GM21528 (cell line): ENCODE data around the gene COL24A1.
"Not testable (repeated sequence)": the region's sequence is repeated elsewhere in the genome, so short reads cannot be mapped to it uniquely, and the experiment has no call there.

Source experiments
- ATAC-seq: cut with Tn5 transposase; IDR thresholded peaks from one replicate; pipeline ENCODE4 v1.9.1; 2021; ENCODE audit warnings: mild to moderate bottlenecking, moderate library complexity; ENCODE audit not compliant: unreplicated experiment, low FRiP score

The COL24A1 gene

DNA sequence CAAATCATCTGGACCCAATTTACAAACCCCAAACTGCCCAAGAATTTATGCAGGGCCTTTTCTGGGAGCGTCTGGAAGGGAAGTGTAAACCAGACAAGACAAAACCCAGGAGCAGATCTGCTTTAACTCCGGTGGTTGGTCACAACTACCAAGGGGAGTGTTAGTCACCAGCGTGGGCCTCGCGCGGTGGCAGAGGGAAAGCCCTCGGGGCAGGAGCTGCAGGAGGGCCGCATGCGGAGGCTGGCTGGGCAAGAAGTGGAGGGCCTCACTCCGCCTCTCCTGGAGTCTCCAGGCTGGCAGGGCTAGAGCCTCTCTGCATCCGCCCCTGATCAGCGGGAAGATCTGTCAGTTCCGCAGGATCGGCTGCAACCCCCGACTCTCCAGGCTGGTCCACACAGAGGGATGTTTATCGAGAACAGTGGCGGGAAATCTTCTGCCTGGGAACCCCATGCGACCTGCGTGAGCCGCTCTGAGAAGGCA lies 2.0 kb downstream of the COL24A1 start:
- no peak for ATAC-seq

DNA sequence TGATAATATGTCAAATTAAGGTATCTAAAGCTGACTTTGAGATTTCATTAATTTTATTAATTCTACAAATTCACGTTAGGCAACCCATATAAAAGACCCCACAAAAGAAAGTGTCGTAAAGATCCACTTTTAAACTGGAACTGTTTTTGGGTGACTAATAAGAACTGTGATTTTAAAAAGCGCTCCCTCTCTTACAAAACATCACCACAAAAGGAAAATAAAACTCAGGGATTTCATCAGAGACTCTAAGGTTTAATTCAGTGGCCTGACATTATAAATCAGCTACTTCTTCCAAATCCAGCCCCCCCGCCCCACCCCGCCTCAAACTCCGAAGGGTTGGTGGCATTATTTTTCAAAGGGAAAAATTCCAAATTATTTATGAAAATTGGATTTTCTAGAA lies 2.7 kb downstream of the COL24A1 start:
- no peak for ATAC-seq

DNA sequence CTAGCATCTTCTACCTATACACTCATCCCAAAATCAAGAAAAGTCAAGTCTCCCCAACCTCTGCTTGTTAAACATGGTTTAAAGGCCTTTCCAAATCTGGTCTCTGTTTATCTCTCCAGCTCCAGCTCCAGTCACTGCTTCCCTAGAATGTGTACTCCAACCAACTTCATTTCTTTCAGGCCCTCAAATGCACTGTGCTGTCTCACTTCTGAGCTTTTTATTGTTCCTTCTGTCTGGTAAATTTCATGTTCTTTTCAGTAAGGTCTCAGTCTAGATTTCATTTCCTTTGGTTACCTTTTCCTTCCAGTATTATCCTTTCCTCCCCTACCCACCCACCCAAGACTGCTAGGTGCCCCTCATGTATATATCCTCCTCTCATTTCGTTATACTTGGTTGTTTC lies 3.7 kb downstream of the COL24A1 start:
- no peak for ATAC-seq

DNA sequence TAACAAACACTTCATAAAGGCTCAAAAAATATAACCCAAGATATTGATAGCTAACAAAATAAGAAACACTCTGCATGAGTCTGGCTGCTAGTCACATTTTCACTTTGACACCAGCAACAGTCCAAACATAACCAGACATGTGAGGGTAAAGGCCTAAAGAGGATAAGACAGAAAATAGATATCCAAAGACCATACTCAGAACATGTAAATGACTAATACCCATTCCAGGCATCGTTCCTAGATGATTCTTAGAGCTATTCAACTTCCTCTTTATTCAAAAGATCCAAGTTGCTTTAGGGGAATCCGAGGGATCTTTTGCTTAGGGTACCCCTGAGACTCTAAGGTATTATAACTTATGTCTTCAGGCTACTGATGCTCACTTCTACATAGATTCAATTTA lies 5.1 kb downstream of the COL24A1 start:
- ATAC-seq, result no peak

DNA sequence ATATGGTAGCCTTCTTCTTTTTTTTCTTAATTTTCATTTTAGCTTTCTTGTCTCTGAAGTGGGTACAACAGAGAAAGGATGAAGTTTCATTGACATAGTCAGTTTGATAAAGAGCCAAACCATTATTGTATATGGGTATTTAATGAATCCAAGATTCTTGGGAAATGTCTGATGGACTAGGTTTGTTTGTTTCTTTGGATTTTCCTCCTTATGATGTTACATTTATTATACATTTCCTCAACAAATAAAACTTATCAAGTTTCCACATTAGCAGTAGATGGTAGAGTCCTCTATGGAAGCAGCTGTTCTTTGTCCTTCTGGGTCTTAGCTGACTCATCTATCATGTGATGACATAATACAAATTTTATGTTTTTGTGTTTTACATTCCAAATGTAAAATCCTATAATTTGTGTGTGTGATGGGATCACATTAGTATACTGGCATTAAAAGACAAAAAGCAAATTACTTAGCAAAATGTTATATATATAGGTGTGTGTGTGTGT lies 6.0 kb downstream of the COL24A1 start:
- no peak for ATAC-seq

DNA sequence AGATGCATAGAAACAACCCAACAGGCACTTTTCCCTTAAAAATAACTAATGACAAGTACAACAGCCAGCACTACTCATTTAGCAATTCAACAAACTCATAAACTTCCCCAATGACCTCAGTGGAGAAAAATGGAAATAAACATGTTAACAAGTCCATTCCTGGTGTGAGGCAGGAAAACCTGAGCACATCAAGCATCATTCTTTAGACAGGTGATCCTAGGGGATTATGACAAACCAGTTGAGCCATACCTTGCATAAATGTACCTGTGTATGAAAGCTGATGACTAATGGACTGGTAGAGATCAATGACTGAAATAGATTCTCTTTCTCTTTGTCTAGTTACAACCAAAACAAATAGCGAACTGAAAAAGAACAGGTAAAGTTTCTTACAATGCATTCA lies 7.0 kb downstream of the COL24A1 start:
- no peak for ATAC-seq

DNA sequence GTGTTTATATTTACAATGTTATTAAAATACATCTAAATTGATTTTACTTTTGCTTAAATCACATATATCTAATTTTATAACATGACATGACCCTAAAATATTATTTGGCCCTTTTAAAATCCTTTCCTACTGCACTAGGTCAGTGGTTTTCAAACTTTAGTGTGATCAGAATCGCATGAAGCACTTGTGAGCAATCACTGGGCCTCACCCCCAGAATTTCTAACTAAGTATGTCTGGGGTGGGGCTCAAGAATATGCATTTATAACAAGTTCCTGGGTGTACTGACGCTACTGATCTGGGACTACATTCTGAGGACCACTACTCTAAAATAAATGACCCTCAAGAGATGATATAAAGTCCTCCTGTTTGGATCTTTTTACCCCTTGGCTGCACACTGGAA lies 8.8 kb downstream of the COL24A1 start:
- no peak for ATAC-seq

DNA sequence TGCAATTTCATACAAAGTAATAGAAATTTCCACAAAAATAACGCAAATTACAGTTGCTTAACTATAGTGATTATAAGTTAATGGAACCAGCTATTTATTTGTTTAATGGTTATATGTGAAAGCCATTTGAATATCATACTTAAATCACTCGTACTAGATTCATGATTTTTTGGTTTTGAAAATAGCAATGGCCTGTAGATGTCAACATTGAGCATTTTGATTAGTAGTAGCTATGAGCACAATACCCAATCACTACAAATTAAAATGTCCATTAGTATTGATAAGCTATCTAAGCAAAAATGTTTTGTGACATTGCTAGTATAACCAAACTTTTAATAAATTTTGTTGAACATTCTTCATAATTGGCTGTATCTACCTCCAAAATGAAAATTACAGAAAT lies 10.0 kb downstream of the COL24A1 start:
- ATAC-seq, result no peak

DNA sequence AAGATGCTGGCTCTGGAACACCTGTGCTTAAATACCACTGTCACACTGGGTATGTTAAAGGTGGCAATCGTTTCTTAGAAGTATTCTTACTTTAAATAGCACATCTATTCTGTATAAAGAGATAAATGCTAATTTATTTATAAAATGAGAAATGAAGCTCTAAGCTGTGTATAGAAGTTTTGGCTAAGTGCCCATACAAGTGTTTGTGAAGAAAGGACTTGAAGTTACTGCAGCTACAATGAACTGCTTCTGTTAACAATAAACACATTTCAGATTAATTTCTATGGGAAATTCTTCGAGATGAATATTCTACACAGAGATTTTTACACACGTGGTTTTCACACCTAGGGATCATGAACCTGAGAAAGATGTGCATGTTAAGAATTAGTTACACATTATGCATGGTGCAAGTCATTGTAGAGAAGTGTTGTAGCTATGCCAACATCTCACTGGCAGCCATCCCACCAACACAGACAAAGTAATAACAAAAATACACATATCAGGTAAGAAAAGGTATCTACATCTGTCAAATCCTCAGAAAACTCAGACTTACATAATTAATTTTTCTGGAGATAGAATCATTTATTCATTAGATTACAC lies 16.2 kb downstream of the COL24A1 start:
- ATAC-seq, result no peak

DNA sequence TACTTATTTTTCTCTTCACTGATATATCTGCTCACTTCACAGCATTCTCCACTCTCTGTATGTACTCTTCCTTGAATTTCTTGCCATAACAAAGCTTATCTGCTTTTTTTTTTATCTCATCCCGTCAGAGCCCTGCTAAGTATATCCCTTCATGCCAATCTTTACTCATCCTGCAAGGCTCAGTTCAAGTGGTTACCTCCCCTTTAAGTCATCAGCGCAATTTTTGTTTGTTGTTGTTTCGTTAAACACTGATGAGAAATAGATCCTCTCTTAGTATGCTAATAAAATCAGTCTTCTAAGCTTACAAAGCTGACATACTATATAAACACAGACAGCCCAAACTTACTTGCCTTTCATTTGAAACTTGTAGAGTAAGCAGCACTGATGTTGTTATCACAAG lies 17.8 kb downstream of the COL24A1 start:
- no peak for ATAC-seq

DNA sequence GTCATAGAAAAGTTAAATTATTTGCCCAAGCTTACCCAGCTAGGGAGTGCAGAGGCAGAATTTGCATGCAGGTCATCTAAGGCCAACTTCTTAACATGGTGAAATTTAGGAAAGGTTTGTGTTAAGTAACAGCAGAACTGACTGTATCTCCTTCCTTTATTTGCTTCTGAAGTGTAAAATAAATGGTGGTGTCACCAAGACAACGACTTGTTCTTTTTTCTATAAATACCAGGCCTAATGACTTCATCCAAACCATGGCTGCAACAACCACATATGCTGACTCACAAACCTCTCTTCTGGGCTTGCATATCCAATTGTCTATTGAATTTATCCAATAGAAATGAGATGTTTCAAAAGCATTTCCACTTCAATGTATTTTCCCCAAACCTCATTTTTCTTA lies 19.1 kb downstream of the COL24A1 start:
- ATAC-seq, result no peak

DNA sequence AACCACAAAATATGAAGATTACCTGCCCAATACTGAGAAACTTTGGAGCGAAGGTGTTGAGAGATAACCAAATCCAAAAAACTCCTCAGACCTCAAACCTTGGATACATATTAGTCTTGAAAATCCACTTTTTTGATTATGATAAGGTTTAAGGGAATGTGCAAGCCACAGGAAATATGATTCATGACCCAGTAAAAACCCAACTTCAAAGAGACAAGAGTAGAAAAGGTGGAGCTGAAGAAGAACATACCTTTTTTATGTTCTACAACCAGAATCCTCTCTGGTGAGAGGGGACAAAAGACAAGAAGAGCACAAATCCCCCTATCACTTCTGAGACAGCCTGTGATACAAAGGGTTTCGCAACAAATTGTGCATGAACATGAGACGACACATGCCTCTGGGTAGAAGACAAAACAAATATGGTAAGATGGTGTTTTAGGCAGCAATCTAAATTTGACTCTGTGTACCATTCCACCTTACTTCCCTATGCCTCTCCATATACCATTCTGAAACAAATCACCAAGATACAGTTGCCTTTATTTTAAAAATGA lies 37.3 kb downstream of the COL24A1 start:
- no peak for ATAC-seq

DNA sequence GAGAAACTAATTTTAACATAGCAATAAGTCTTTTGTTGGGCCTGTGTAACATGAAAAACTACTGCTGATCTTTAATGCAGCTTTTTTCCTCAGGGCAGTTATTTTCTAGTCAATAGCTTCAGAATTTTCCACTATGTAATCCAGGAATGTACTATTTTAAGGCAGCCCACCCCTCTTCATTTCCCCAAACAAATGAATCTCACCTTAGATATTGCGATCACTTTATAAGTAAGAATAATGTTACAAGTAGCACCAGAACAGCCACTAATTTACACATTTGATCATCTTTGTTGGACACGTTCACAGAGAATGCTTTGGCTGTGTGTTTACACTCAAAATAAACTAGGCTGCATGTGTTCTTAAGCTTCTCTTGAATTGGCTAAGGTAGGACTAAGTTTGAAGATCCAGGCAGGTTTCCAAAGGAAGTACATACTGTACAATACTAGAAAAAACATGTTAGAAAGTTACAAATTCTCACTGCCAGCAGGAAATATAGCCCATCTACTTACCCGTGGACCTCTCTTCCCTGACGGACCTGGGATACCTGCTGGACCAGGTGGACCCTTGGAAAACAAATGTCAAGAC lies 41.7 kb downstream of the COL24A1 start:
- no peak for ATAC-seq

DNA sequence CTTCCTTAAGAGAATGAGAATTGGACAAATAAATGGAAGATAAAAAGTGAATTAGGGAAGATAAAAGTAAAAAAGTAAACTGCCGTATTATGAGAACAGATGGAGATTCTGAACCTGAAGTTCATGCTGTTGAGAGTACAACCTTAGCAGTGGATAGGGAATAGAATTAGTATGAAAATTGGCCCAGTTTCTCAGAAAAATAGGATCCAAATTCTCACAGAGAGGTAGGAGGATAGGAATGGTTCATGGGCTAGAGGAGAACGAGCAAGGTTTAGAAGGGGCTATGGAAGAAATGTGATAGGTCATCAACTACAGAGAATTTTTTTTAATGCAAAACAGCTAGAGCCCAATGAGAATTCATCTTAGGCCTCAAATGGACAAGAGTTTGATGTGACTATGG lies 42.3 kb downstream of the COL24A1 start:
- no peak for ATAC-seq

DNA sequence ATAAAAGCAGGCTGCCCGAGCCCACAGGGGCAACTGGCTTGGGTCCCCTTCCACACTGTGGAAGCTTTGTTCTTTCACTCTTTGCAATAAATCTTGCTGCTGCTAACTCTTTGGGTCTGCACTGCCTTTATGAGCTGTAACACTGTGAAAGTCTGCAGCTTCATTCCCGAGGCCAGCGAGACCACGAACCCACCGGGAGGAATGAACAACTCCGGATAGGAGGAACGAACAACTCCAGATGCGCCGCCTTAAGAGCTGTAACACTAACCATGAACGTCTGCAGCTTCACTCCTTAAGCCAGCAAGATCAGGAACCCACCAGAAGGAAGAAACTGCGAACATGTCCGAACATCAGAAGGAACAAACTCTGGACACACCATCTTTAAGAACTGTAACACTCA lies 45.0 kb downstream of the COL24A1 start:
- ATAC-seq, result not testable (repeated sequence)

DNA sequence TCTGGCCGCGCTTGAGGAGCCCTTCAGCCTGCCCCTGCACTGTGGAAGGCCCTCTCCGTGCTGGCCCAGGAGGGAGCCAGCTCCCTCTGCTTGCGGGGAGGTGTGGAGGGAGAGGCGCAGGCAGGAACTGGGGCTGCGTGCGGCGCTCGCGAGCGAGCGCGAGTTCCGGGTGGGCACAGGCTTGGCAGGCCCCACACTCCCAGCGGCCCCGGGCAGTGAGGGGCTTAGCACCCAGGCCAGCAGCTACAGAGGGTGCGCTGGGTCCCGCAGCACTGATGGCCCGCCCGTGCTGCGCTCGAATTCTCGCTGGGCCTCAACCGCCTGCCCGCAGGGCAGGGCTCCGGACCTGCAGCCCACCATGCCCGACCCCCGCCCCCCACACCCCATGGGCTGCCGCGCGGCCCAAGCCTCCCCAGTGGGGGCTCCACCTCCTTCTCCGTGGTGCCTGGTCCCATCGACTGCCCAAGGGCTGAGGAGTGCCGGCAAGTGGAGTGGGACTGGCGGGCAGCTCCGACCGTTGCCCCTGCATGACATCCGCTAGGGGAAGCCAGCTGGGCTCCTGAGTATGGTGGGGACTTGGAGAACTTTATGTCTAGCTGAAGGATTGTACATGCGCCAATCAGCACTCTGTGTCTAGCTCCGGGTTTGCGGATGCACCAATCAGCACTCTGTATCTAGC lies 46.0 kb downstream of the COL24A1 start:
- ATAC-seq, result no peak

DNA sequence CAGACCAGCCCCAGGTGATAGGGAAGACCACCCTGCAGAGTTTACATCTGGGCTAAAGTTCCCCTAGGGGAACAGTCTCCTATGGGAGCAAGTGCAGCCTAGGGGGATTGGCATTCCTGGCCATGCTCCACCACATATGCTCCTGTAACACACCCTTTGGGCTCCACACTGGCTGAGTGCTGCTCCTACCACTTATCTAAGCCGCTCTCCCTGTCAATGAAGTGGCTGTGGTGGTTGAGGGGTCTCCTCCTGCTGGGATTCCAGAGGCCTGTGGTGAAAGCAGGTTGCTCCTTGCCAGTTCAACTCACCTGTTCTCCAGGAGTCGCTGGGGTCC lies 51.1 kb downstream of the COL24A1 start:
- ATAC-seq, result no peak

DNA sequence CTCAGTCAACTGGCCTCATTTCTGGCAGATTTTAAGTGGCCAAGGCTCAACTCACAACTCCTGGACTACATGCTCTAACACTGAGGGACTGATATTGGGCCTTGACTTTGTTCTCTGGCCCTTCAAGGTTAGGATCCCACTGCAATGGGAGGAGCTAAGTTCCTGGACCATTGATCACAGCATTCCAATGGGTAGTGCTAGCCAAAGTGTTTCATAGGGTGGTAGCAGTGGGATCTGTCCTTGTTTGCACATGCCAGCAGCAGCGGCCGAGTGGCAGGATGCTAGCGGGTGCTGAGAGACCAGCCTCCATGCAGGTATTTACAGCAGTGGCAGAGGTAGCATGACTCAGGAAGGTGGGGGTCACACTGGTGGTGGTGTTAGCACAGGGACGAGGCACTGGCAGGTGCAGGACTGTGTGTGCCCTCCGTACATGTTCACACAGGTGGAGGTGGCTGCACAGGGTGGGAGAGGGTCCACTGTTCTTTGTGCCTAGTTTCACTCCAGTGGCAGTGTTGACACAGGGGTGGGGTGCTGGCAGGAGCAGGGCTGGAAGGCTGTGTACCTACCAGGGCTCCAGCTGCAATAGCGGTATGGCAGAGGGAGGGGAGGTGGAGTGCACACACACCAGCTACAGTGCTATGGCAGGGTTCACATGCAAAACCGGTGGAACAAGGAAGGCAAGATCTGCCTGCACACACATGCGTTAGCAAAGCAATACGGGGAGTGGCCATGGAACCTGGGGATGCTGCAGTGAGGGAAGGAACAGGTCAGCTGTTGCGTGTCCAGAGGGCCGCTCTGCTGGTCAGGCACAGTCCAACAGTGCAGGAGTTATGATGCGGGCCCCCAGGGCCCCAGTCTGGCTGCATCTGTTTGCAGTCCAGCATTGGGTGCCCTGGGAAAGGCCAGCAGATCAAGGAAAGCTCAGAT lies 51.7 kb downstream of the COL24A1 start:
- no peak for ATAC-seq

DNA sequence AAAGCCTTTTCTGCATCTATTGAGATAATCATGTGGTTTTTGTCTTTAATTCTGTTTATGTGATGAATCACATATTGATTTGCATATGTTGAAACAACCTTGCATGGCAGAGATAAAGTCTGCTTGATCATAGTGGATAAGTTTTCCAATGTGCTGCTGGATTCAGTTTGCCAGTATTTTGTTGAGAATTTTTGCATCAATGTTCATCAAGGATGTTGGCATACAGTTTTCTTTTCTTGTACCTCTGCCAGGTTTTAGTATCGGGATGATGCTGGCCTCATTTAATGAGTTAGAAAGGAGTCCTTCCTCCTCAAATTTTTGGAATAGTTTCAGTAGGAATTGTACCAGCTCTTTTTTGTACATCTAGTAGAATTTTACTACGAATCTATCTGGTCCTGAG lies 55.0 kb downstream of the COL24A1 start:
- ATAC-seq, result no peak

DNA sequence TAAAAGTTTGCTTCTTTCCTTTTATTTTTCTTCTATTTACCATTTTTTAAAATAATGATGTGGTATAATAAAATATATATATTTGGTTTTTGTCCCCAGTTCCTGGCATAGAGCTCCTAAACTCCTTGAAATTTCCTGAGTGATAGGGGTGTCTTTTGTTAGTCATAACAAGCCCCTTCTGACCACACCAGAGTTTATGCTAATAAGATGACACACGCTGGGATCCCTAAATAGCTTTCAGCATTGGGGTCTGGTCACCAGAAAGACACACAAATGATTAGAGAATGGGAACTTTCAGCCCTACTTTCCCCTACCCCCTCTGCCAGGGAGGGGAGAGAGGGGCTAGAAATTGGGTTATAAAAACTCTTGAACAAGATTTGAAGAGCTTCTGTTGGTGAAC lies 56.2 kb downstream of the COL24A1 start:
- ATAC-seq, result no peak

DNA sequence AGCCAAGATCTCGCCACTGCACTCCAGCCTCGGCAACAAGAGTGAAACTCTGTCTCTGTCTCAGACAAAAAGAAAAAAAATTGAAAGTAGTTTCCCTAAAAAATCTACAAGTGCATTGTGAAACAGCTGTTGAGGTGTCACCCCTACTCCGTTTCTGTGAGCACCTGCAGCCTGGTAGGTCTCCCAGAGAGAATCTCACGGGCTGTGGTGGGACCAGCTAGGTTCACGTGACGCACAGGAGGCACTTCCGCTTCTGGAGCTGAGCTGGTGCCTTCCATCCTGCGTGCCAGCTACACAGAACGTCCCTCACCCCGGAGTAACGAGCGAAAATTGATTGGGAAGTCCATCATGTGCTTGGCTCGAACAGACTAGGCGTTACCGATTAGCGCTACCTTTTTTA lies 66.8 kb downstream of the COL24A1 start:
- no peak for ATAC-seq
